SU-DHL-6 (cell line): ENCODE data around the gene OPHN1.

ENCODE experiments used
- H2AFZ ChIP-seq: fragments of 200-600 bp; sonication (generic); 2 replicates; pipeline ENCODE4 v1.6.1; 2014; ENCODE audit warnings: low read depth, mild to moderate bottlenecking, moderate library complexity, mixed read lengths, antibody characterized with exemption, low read length; ENCODE audit not compliant: severe bottlenecking
- H3F3A ChIP-seq: fragments of 200-600 bp; shearing (Covaris generic); 2 replicates; pipeline ENCODE4 v1.6.0; 2016; ENCODE audit warnings: antibody characterized with exemption, mild to moderate bottlenecking; ENCODE audit not compliant: insufficient read depth
- H3K27ac ChIP-seq: fragments of 200-600 bp; sonication (generic); 2 replicates; pipeline ENCODE4 v1.5.1; 2016; ENCODE audit warnings: low read depth, mild to moderate bottlenecking, low read length, moderate library complexity, mixed read lengths
- H3K27me3 ChIP-seq: fragments of 200-600 bp; sonication (generic), shearing (Covaris generic); 2 replicates; pipeline ENCODE4 v1.6.0; 2014; ENCODE audit warnings: mild to moderate bottlenecking, low read length
- H3K36me3 ChIP-seq: fragments of 200-600 bp; sonication (generic); 2 replicates; pipeline ENCODE4 v1.6.1; 2014; ENCODE audit warnings: mild to moderate bottlenecking, low read length, mixed read lengths
- H3K4me2 ChIP-seq: fragments of 300-600, 200-600 bp; shearing (Covaris generic), sonication (generic); 2 replicates; pipeline ENCODE4 v1.6.0; 2014; ENCODE audit warnings: low read length, low read depth, mild to moderate bottlenecking; ENCODE audit not compliant: poor library complexity, severe bottlenecking
- H3K4me3 ChIP-seq: fragments of 200-600 bp; sonication (generic); 2 replicates; pipeline ENCODE4 v1.5.1; 2014; ENCODE audit warnings: antibody characterized with exemption, low read length, mild to moderate bottlenecking, mixed read lengths; ENCODE audit not compliant: insufficient read depth, poor library complexity, severe bottlenecking
- H3K79me2 ChIP-seq: fragments of 200-600 bp; sonication (generic); 2 replicates; pipeline ENCODE4 v1.6.1; 2014; ENCODE audit warnings: mild to moderate bottlenecking, low read length, moderate library complexity; ENCODE audit not compliant: insufficient read depth
- H3K9ac ChIP-seq: fragments of 200-600 bp; sonication (generic); 2 replicates; pipeline ENCODE4 v1.7.0; 2014; ENCODE audit warnings: mild to moderate bottlenecking, low read length
- H3K9me2 ChIP-seq: fragments of 200-600 bp; sonication (generic); replicated peaks from 2 replicates; pipeline ENCODE4 v1.6.1; 2014; ENCODE audit warnings: low read length; ENCODE audit not compliant: insufficient read depth
- H3K9me3 ChIP-seq: fragments of 200-600 bp; sonication (generic); 2 replicates; pipeline ENCODE4 v1.6.1; 2014; ENCODE audit warnings: low read length, mixed read lengths; ENCODE audit not compliant: insufficient read depth
- H4K20me1 ChIP-seq: fragments of 200-600 bp; sonication (generic); 2 replicates; pipeline ENCODE4 v1.6.1; 2014; ENCODE audit warnings: low read depth, mild to moderate bottlenecking, antibody characterized with exemption, low read length, moderate library complexity, mixed read lengths
- EZH2phosphoT487 ChIP-seq: fragments of 200-600 bp; sonication (generic), shearing (Covaris generic); conservative IDR thresholded peaks from 2 replicates; pipeline ENCODE4 v1.6.1; 2018; ENCODE audit warnings: mild to moderate bottlenecking, antibody characterized with exemption, low read length, moderate library complexity, mixed read lengths
- TF ChIP-seq, protein P1 (sequence below): fragments of 200-600 bp; sonication (generic); IDR thresholded peaks from one replicate; pipeline ENCODE4 v1.5.1; 2017; ENCODE audit warnings: antibody characterized with exemption, mild to moderate bottlenecking, low read length, moderate library complexity; ENCODE audit not compliant: insufficient read depth, poor library complexity, severe bottlenecking

OPHN1 gene

DNA sequence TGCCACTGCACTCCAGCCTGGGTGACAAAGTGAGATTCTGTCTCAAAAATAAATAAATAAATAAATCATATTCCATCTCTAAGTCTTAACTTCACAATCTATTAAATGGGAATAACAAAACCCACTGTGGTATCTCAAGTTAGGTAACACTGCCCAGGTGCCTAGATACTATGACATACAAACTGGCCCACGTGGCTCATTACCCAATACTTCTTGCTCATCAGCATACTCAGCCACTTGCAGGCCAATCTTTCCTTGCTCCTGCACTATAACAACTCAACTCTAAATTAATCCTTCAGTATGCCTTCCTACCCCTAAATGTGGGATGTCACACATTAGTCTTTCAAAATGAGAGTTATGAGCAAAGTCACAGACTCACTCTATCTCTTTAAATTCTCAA is 230.1 kb downstream of the OPHN1 start:
- no peak overlapping the region for H3K4me3 ChIP-seq
- H3F3A ChIP-seq, result no peaks in the 10 kb centered on the region
- H3K9me2 ChIP-seq, result no peaks in the 10 kb centered on the region
- no peak overlapping the region for H3K27ac ChIP-seq
- no peaks in the 10 kb centered on the region for H3K79me2 ChIP-seq
- no peaks in the 10 kb centered on the region for H3K9me3 ChIP-seq
- H3K27me3 ChIP-seq, result no peaks in the 10 kb centered on the region
- no peak overlapping the region for H3K9ac ChIP-seq
- H3K36me3 ChIP-seq, result no peaks in the 10 kb centered on the region
- no peak overlapping the region for H2AFZ ChIP-seq
- no peak overlapping the region for H3K4me2 ChIP-seq
- H4K20me1 ChIP-seq, result no peaks in the 10 kb centered on the region
- TF ChIP-seq, protein P1, sequence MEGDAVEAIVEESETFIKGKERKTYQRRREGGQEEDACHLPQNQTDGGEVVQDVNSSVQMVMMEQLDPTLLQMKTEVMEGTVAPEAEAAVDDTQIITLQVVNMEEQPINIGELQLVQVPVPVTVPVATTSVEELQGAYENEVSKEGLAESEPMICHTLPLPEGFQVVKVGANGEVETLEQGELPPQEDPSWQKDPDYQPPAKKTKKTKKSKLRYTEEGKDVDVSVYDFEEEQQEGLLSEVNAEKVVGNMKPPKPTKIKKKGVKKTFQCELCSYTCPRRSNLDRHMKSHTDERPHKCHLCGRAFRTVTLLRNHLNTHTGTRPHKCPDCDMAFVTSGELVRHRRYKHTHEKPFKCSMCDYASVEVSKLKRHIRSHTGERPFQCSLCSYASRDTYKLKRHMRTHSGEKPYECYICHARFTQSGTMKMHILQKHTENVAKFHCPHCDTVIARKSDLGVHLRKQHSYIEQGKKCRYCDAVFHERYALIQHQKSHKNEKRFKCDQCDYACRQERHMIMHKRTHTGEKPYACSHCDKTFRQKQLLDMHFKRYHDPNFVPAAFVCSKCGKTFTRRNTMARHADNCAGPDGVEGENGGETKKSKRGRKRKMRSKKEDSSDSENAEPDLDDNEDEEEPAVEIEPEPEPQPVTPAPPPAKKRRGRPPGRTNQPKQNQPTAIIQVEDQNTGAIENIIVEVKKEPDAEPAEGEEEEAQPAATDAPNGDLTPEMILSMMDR, result no peak
- TF ChIP-seq EZH2phosphoT487, result no peak

- H3K4me2 ChIP-seq, result no peak overlapping the region
- no peaks in the 10 kb centered on the region for H3F3A ChIP-seq
- H3K9me2 ChIP-seq, result no peaks in the 10 kb centered on the region
- H3K79me2 ChIP-seq, result no peaks in the 10 kb centered on the region
- no peaks in the 10 kb centered on the region for H3K27me3 ChIP-seq
- H3K27ac ChIP-seq, result no peak overlapping the region
- no peaks in the 10 kb centered on the region for H3K9me3 ChIP-seq
- H3K4me3 ChIP-seq, result no peak overlapping the region
- no peak overlapping the region for H2AFZ ChIP-seq
- no peaks in the 10 kb centered on the region for H4K20me1 ChIP-seq
- no peak overlapping the region for H3K9ac ChIP-seq
- no peaks in the 10 kb centered on the region for H3K36me3 ChIP-seq
- no peak for TF ChIP-seq EZH2phosphoT487
- TF ChIP-seq, protein P1, result no peak
These were observed 234.0 kb downstream of the OPHN1 start for GRCh38 chrX:68199062-68199848.

DNA sequence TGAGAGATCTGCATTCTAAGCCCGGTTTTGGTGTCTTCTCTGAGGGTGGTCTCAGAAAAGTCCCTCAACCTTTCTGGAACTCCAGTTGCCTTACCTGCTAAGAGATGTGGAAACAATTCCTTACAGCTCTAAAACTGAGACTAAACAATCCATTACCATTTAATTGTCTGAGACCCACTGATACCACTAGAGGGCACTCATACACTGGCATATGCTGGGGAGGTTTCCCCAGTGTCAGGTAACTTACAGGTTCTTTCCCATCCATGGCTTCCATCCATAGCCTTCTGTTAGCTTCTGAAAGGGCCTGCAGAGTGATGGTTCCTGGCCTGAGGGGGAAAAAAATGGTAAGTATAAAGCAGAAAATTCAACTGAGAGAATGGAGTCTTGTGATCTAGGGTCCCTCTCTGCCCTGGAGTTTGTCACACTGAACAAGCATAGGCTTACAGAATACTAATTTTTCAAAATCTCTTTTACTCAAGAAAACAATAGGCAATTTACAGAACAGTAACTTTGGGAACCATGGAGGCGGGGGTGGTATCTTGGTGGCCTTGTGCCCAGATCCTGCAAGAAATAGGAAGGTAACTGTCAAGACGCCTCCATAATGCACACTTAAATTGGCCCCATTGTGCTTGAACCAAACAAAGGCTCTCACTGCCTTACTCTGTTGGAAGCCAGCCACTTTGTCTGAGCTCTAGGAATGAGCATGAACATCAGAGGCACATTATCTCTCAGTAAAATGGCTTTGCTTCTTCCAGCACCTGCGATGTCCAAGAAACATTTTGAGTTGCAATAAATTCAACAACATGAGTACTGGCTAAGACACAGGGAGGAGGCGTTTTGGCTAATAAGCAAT is 236.1 kb downstream of the OPHN1 start:
- no peak overlapping the region for H3K4me3 ChIP-seq
- no peaks in the 10 kb centered on the region for H3K79me2 ChIP-seq
- no peak for TF ChIP-seq EZH2phosphoT487
- TF ChIP-seq, protein P1, result peak; percentile 23
- no peak overlapping the region for H3K27ac ChIP-seq
- no peak overlapping the region for H3K9ac ChIP-seq
- H4K20me1 ChIP-seq, result no peaks in the 10 kb centered on the region
- H3K9me2 ChIP-seq, result no peaks in the 10 kb centered on the region
- no peaks in the 10 kb centered on the region for H3K9me3 ChIP-seq
- no peaks in the 10 kb centered on the region for H3K27me3 ChIP-seq
- no peak overlapping the region for H2AFZ ChIP-seq
- H3K4me2 ChIP-seq, result no peak overlapping the region
- no peaks in the 10 kb centered on the region for H3K36me3 ChIP-seq
- no peaks in the 10 kb centered on the region for H3F3A ChIP-seq
